ENCODE results near the gene NDC80.
"Not testable (repeated sequence)": the region's sequence is repeated elsewhere in the genome, so short reads cannot be mapped to it uniquely, and the experiment has no call there.

The NDC80 gene

DNA sequence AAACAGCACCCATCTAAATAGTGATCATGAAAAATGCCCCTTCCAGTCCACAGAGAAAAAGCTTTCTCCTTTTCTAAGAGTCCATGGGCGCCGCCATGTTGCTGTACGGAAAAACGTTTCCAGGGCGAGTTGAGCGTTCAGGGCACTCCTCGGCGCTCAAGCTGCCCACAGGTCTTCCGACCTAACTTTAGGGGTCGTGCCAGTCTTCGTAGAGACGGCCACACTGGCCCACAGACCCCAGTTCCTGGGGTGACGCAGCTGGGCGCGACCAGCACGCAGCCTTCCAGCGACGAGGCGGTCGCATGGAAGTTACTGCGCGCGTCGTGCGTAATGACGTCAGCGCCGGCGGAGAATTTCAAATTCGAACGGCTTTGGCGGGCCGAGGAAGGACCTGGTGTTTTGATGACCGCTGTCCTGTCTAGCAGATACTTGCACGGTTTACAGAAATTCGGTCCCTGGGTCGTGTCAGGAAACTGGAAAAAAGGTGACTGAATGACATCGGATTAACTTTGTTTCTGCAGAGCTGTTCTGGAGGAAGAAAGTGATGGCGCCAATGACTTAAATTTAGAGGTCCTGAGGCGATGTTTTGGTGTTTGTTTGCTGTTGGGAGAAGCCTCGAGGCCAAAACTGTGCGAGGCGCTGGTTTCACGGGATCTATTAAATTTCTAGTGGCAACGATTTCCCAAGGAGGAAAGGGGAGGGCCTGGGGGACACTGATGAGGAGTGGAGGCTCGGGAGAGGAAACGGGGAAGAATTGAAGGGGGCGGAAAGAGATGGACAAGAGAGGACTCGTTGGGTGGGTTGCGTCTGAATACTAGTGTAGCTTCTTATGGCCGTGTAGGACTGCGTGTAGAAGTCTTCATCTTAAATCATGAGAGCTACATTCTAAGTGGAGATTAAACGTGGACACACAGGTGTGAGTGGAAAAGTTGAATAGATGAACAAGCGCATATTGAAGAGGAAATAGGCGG, at the start of gene NDC80, which contains the start of gene METTL4:
Gene NDC80 (plus strand): TSS at position 358 of the 971 bp plus-strand sequence. CDS start 1,429 bp downstream, outside the sequence.
Gene METTL4 (minus strand): TSS at position 306 of the 971 bp plus-strand sequence. CDS start 4,289 bp downstream, outside the sequence.
- peak; percentile 68 to 69 for DNase-seq (ENCODE audit: low read depth in 2 of 2, low spot score in 1 of 2)

DNA sequence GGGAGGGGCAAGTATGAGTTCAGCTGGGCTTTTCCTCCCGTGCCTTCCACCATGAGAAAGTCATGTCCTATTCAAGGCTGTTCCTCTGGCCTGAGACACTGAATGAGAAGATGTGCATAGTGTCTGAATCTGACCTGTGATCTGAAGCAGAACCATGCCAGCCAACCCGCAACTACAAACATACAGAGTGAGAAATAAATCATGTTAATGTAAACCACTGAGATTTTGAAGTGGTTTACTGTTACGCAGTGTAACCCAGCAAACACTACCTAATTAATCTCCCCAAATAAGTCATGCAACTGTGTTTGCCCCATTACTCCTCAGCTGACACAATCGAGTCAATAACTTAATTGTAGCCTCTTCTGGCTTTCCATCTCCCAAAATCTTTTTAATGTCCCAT, 49.2 kb upstream of the NDC80 start:
- no peak for DNase-seq (ENCODE audit: low read depth in 2 of 2, low spot score in 1 of 2)

DNA sequence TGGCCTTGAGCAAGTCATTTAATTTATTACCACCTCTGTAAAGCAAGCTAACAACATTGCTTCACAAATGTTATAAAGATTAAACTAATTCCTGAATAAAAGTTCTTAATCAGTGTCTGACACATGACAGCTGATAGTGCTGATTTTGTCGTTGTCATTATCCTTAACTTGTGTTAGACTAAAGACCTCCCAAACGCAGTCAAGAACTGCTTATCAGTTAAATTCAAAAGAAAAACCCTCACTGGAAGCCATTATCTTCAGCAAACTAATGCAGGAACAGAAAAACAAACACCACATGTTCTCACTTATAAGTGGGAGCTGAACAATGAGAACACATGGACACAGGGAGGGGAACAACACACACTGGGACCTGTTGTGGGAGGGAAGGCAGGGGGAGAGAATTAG, 46.6 kb upstream of the NDC80 start:
- DNase-seq (ENCODE audit: low read depth in 2 of 2, low spot score in 1 of 2), result not testable (repeated sequence)

DNA sequence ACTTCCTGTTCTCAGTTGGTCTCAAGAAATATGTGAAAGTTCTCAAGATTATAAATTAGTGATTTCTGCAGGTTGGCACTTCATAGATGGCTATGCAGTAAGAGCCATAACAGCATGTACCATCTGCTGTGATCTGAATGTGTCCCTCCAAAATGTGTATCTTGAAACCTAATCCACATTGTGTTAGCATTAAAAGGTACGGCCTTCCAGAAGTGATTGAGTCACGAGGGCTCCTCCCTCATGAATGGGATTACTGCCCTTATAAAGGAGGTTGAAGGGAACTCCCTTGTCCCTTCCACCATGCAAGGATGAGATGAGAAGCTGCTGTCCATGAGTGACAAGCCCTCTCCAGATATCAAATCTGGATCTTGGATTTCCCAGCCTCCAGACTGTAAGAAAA, 45.0 kb upstream of the NDC80 start:
- DNase-seq (ENCODE audit: low read depth in 2 of 2, low spot score in 1 of 2), result no peak

DNA sequence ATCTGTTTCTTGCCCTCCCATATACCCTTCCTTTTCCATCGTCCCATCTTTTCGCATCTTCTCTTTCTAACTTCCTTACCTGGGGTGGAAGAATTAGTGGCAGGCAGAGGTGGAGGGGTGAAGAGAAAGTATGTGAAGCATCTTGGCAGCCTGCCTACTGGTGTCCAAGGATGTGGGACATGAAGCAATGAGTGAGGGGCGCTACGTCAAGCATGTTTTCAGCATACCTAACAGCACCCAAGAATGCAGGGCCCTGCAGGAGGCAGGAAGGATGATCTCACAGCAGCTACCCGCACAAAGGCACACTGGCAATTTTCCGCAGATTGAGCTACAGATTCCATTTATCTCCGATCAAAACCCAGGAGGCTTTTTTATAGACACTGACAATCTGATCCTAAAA, 42.2 kb upstream of the NDC80 start:
- DNase-seq (ENCODE audit: low read depth in 2 of 2, low spot score in 1 of 2), result no peak

DNA sequence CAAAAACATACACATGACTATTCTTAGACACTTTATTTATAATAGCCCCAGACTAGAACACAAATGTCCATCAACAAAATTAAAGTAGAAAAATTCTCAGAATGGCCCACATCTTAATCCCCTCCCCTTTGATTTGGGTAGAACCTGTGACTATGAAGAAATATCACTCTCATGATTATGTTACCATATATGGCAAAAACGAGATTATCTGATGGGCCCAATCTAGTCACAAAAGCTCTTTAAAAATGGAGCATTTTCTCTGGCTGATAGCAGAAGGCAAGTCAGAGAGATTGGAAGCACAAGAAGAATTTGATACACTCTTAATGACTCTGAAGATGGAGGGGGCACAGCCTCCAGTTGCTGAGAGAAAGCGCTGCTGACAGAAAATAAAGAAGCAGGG, 39.6 kb upstream of the NDC80 start:
- DNase-seq (ENCODE audit: low read depth in 2 of 2, low spot score in 1 of 2), result no peak

DNA sequence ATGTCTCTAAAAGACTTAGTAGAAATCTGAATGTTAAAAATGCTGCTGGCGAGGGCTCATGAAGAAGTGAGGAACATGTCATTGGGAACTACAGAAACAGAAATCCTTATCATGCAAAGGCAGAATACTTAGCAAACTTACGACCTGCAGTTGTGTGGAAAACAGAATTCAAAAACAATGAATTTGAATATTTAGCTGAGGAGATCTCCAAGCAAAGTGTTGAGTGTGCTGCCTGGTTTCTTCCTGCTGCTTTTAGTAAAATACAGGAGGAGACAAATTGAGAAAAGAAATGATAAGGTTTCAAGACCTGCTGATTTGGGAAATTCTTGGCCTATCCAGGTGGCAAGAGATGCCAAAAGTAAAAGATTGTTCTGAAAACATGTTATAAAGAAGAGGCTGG, 38.6 kb upstream of the NDC80 start:
- DNase-seq (ENCODE audit: low read depth in 2 of 2, low spot score in 1 of 2), result no peak

DNA sequence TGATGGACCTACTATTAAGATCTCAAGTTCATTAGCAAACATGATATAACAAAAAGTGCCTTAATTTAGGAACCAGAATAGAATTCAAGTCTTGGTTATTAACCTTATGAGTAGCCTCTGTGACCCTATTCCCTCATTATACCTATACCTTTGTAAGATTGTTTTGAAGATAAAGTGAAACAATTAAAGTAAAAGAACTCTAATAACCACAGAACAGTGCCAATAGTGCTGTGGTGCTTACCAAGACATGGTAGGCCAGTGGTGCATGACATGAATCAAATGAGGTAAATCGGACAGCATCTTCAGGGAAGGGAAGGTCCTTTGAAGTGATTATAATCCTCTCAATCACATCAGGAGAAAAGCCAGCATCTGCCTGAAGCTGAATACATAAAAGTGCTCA, 36.5 kb upstream of the NDC80 start:
- no peak for DNase-seq (ENCODE audit: low read depth in 2 of 2, low spot score in 1 of 2)

DNA sequence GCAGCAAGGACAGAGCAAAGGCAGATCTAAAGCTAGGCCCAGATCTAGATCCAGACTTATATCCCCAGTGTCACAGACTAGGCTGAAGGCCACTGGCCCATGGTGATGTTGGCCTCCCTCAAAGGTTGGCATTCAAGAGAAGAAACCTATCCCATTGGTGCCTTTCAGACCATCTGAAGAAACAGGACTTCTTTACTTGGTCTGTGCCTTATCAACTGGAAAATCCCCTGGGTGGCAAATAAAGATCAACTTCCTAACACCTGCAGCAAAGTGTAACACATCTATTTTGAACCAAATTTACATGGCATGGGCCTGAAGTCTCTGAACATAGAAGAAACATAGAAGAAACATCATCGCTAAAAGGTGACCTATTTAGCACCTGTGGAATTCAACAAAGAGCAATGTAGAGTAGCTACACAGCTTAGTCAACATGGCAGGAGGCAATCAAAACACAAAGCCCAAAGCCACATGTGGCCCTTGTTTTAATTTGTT, 35.9 kb upstream of the NDC80 start:
- no peak for DNase-seq (ENCODE audit: low read depth in 2 of 2, low spot score in 1 of 2)

DNA sequence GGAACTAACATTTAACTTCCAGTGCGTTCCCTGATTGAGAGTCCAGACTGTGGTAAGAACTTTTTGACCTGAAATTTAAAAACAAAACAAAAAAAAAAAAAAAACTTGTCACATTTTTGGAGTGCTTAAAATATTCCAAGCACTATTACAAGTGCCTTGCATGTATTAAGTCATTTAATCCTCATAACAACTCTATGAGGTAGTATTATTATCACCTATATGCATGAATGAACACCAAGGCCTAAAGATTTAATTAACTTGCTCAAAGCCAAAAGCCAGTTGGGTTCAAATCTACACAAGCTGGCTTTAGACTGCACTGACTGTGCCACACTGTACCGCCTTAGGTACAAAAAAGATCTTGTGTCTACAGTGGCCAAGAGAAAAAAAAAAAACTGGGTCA, 35.3 kb upstream of the NDC80 start:
- no peak for DNase-seq (ENCODE audit: low read depth in 2 of 2, low spot score in 1 of 2)

DNA sequence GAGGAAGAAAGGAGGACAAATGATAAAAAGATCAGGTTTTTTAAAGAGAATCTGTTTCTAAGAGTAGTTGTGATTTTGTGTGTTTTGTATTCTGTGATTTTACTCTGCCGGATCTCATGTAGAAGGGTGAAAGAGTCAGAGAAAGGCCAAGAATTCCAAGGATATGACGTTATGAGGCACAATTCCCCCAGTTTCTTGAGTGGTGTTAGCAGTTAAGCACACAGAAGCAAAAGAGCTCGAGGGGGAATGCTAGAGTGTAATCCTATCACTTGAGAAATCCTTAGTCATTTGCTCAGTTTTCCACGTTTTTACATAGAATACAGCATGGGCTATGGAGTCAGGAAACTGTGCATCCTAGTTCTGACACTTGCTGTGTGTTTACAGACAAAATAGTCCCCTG, 34.9 kb upstream of the NDC80 start:
- DNase-seq (ENCODE audit: low read depth in 2 of 2, low spot score in 1 of 2), result no peak

DNA sequence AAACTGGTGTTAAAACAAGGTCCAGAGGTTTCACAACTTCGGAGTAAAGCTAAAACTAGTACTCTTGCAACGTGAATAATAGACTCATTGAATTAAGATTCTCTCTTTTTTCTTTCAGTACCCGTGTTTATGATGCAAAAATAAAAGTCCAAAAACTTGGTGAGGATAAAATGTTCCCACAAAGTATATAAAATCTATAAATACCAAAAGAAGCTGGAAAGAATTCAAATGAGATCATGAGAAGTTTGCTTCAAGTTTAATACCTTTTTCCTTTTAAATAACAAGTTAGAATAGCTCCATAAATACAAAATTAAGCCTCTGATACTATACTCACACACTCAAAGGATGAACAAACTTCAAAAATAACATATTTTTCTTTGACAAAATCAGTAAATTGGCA, 34.1 kb upstream of the NDC80 start:
- DNase-seq (ENCODE audit: low read depth in 2 of 2, low spot score in 1 of 2), result no peak

DNA sequence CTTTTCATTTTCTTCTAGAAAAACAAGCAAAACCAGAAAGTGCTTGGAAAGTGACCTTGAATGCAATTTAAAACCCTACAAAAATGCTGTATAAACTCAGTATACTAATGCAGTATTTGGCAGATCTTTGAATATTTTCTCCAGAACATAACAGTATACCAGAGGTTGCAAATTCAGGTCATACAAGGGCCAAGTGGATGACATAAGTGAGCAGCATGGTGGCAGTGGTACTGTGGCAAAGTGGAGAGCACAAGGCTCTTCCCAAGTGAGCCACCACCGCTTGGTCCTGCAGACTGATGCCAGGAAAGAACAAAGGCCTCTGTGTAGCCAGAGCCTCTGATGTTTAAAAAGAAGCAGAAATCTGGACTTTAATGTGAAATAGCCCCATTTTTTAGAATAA, 33.1 kb upstream of the NDC80 start:
- DNase-seq (ENCODE audit: low read depth in 2 of 2, low spot score in 1 of 2), result no peak

DNA sequence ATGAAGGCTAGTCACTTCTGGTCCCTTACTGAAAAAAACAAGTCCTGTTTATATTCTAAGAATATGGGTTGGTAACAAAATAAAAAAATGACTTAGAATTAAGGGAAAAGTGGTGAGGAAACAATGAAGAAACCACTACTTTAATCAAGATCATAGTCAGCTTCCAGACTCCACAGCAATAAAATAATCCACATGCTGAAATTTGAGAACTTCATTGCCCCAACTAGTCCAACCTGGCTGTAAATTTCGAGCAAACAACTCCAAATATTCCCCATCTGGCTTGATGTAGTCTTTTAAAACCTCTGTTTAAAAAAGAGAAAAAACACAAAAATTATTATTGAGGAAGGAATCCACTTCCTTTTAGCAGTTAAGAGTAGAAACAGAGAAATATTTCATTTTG, 32.5 kb upstream of the NDC80 start:
- DNase-seq (ENCODE audit: low read depth in 2 of 2, low spot score in 1 of 2), result no peak

DNA sequence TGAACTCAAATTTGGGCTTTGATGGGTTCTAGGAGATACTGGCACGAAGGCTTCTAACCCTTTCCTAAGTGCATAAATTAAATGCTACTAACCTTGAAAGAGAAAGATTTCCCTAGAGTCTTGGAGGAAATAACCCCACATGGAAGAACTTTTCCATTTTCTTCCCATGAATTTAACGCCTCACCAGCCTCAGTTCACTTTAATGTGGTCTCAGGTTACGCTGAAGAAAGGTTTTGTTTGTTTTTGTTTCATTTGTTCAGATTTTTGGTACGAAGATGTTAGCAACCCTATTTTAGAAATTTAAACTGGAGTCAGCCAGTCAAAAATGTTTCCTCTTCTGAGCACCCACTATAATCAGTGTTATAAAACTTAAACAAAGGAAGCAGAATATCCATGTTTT, 30.8 kb upstream of the NDC80 start:
- DNase-seq (ENCODE audit: low read depth in 2 of 2, low spot score in 1 of 2), result no peak

DNA sequence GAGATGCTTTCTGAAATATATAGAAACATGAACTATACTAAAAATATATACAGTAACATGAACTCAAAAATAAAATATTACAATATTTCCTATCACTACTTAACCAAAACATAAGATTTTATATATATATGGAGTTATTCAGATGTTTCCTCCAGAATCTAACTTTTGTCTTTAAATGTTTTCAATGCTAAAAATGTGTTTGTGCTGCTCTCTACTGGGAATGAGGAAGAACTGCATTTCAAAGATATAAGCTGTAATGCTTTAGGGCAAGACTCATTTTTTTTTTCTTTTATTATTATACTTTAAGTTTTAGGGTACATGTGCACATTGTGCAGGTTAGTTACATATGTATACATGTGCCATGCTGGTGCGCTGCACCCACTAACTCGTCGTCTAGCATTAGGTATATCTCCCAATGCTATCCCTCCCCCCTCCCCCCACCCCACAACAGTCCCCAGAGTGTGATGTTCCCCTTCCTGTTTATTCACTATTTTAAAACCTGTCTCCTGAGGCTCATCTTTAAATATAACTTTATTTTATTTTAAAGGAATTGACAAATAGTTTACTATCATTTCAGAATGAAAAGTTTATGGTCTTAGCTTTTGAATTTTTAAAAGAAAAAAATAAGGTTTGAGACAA, 29.3 kb upstream of the NDC80 start:
- DNase-seq (ENCODE audit: low read depth in 2 of 2, low spot score in 1 of 2), result not testable (repeated sequence)

DNA sequence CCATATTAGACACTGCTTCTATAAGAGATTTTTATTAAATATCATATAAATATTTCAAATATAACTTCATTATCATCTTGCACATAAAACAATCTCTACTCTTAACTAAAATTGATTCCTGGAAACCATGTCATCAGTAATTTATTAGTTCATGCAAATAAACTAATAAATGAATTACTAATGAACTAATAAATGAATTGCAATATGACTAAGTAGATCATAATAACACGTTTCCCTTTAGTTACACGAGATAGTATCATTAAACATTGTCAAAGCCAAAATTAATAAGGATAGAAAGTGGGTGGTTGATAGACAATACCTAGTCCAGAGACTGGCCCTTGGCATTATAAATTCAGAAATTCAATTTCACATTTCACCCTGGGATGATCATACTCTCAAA, 26.2 kb upstream of the NDC80 start:
- DNase-seq (ENCODE audit: low read depth in 2 of 2, low spot score in 1 of 2), result no peak

DNA sequence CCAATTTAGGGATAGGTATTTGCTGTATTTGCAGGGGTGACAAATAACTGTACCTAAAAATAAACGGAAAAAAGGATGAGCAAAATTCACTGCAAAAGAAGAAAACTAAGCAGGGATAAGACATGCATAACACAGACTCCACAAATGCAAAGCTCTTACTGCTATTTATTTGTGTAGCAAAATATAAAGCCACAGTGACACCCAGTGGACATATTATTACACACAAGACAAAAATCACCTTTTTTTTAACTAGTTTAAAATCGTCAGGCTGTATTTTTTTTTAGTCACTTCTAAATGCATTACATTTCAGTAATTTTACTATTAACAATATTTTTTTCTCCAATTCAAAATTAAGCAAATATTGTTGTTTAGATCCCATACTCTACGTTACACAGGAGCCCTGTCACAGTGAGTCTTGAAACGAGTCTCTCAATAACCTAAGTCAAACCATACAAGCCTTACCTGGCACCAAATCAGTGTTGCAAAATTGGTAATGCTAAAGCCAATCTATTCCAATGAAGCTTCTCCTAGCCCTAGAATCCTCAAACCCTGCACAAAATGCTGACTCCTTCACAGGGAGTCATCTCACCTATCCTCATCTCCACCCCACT, 23.8 kb upstream of the NDC80 start:
- no peak for DNase-seq (ENCODE audit: low read depth in 2 of 2, low spot score in 1 of 2)

DNA sequence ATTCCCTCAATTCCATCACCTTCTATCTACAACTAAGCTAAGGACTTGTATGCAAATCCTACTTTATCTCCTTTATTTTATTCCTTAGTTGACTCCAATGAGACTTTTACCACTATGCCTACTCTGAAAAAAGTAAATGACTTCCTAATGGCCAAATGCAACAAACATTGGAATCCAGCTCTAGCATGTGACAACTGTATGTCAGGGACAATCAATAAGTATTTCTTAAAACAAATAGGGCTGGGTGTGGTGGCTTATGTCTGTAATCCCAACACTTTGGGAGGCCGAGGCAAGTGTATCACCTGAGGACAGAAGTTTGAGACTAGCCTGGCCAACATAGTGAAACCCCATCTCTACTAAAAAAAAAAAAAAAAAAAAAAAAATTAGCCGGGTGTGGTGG, 21.9 kb upstream of the NDC80 start:
- DNase-seq (ENCODE audit: low read depth in 2 of 2, low spot score in 1 of 2), result no peak

DNA sequence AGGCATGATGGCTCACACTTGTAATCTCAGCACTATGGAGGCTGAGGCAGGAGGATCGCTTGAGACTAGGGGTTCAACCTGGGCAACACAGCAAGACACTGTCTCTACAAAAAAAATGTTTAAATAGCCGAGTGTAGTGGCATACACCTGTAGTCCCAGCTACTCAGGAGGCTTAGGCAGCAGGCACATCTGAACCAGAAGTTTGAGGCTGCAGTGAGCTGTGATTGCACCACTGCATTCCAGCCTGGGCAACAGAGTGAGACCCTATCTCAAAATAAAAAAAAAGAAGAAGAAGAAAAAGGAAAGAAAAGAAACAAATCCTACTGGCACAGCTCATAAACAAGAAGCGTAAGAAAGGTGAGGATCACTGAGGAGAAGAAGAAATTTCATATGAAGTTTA, 19.9 kb upstream of the NDC80 start:
- DNase-seq (ENCODE audit: low read depth in 2 of 2, low spot score in 1 of 2), result no peak

DNA sequence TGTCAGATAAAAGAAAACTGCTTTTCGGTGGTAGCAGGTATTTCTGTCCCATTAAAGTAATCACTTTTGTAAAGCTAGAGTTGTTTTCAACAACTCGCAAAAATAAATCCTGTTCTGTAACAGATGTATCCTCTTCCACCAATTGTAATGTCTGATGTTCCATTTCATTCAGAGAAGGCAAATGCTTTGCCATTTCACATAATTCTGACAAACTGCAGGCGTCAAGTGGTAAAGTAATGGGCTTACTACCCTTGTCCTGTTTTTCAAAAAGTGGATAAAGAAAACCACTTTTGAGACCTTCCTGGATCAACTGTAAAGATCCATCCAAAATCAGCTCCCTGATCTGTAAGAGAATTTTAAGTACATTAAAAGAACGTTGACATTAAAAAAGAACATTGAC, 16.7 kb upstream of the NDC80 start:
- DNase-seq (ENCODE audit: low read depth in 2 of 2, low spot score in 1 of 2), result no peak

DNA sequence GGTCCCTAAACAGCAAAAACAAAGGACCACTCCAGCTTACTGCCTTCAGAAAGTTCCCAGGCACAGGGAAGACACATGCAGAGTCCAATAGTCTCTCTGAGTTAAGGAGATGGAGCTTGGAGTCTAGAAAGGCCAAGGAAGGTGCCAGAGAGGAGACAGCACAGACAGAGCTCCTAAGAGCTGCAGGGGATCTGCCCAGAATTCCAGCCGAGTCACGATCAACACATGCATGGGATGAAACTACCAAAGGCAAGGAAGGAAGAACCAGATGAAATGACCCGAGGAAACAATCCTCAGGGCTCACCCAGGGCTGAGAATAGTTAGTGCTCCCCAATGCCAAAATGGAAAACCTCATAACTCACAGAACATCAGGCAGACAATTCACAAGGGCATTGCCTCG, 15.5 kb upstream of the NDC80 start:
- DNase-seq (ENCODE audit: low read depth in 2 of 2, low spot score in 1 of 2), result no peak
